ENCODE results near the gene FERMT3.

Gene FERMT3

DNA sequence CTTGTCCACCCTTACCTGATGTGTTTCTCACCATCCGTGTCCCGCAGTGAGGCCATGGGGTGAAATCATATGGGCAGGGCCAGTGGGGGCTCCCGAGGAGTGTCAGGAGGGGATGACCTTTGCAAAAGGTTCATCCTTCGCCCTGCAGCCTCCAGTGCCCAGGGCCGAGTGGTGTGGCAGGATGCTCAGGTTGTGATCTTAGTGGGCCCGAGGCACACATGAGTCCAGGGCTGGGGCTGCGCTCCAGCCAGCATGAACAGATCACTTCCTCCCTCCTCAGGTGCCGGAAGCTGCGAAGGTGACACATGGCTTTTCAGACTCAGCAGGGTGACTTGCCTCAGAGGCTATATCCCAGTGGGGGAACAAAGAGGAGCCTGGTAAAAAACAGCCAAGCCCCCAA, 31.6 kb downstream of the FERMT3 start:
- no peak for DNase-seq
- peaks cover 0 to 22% (median 16%) of the 10 kb centered on the region in 4 experiments for H3K36me3 ChIP-seq (ENCODE audit: control insufficient read depth in 4 of 4, insufficient read depth in 4 of 4, low read length in 3 of 4)
- H3K27me3 ChIP-seq (replicated peaks in 2 of 5; ENCODE audit: control insufficient read depth in 4 of 5, insufficient read depth in 5 of 5, low read length in 4 of 5) = no peaks in the 10 kb centered on the region
- H3K9me3 ChIP-seq (ENCODE audit: control extremely low read depth in 1 of 5, control insufficient read depth in 4 of 5, insufficient read depth in 2 of 5, low read depth in 1 of 5, low read length in 4 of 5) = no peaks in the 10 kb centered on the region
- no peak overlapping the region for H3K27ac ChIP-seq (ENCODE audit: insufficient read depth in 1 of 2, low read depth in 1 of 2, low read length in 2 of 2, poor library complexity in 1 of 2, severe bottlenecking in 2 of 2)
- ChIA-PET POLR2A (no interaction called here), CTCF (interaction anchor here (1.1 to 2.8 kb wide), 3 partner anchors 21 to 33 kb away, joined by 4 to 15 read pairs (median 7); partner anchors contain the start of gene FERMT3)
- no peak overlapping the region for H3K4me3 ChIP-seq (ENCODE audit: control insufficient read depth in 1 of 7, extremely low read depth in 1 of 7, insufficient read depth in 4 of 7, low read depth in 2 of 7, low read length in 6 of 7)
- peaks cover 4 to 47% (median 42%) of the 10 kb centered on the region in 4 experiments for H3K4me1 ChIP-seq (ENCODE audit: control extremely low read depth in 1 of 4, control insufficient read depth in 4 of 4, insufficient read depth in 4 of 4, low read length in 3 of 4)
- WGBS (ENCODE audit: insufficient coverage) = 97% methylated on average over 6 of the region's 9 CpGs

DNA sequence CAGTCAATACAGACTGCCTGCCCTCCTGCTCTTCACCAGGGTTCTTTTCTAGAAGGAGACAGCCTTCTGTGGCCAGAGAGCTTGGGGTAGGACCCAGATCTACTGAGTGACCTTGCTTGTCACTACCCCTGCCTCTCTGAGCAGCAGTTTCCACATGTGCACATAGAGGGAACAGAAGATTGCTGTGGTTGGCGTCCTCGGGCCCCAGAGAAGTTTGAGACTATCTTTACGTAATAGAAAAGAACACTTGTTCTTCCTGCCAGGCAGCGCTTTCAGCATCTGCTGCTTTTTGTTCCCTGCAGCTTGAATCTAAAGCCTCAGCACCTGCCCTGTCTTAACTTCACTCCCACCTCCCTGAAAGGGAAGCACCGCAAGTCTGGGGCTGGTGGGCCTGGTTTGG, 32.5 kb downstream of the FERMT3 start:
- H3K36me3 ChIP-seq (ENCODE audit: control insufficient read depth in 4 of 4, insufficient read depth in 4 of 4, low read length in 3 of 4) = peaks cover 0 to 31% (median 25%) of the 10 kb centered on the region in 4 experiments
- peaks cover 4 to 51% (median 44%) of the 10 kb centered on the region in 4 experiments for H3K4me1 ChIP-seq (ENCODE audit: control extremely low read depth in 1 of 4, control insufficient read depth in 4 of 4, insufficient read depth in 4 of 4, low read length in 3 of 4)
- ChIA-PET POLR2A (no interaction called here), CTCF (interaction anchor here (0.8 to 2.1 kb wide), 5 partner anchors 11 to 33 kb away, joined by 3 to 15 read pairs (median 4); partner anchors contain the start of gene FERMT3)
- WGBS (ENCODE audit: insufficient coverage) = 95% methylated on average over 4 of the region's 5 CpGs
- H3K9me3 ChIP-seq (ENCODE audit: control extremely low read depth in 1 of 5, control insufficient read depth in 4 of 5, insufficient read depth in 2 of 5, low read depth in 1 of 5, low read length in 4 of 5) = no peaks in the 10 kb centered on the region
- no peak overlapping the region for H3K27ac ChIP-seq (ENCODE audit: insufficient read depth in 1 of 2, low read depth in 1 of 2, low read length in 2 of 2, poor library complexity in 1 of 2, severe bottlenecking in 2 of 2)
- no peaks in the 10 kb centered on the region for H3K27me3 ChIP-seq (replicated peaks in 2 of 5; ENCODE audit: control insufficient read depth in 4 of 5, insufficient read depth in 5 of 5, low read length in 4 of 5)
- DNase-seq = no peak
- H3K4me3 ChIP-seq (ENCODE audit: control insufficient read depth in 1 of 7, extremely low read depth in 1 of 7, insufficient read depth in 4 of 7, low read depth in 2 of 7, low read length in 6 of 7) = no peak overlapping the region

DNA sequence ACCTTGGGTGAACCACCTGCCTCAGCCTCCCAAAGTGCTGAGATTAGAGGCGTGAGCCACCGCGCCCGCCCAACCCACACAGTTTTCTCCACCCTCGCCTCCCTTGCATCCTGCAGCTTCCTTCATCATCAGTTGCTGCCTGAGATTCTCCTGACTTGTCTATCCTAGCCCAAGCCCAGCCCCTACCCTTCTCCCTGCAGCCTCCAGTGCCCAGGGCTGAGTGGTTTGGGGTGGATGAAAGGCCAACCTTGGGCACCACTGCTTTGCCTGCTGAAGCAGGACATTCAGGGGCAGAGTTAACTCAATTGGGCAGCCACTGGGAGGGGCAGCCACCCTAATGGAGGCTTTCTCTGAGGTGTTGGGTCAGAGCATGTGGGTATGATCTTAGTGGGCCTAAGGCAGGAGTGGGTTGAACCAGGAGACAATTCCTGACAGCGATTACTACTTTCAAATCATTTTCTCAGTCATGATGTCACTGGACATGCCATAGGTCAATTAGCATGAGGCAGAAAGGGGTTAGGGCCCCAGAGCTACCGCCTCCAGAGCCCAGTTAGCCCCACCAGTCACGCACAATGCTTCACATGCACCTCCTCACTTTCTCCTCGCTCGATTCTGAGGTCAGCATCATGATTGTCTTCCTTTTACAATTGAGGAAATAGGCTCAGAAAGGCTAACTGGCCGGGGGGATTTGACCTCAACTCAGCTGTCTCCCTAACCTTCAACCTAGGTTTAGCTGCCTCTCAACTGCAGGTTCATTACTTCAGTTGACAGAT, 33.3 kb downstream of the FERMT3 start:
- Histone ChIP-seq H3K27ac (ENCODE audit: insufficient read depth in 1 of 2, low read depth in 1 of 2, low read length in 2 of 2, poor library complexity in 1 of 2, severe bottlenecking in 2 of 2) (peak overlapping the region; percentile 96 to 97), H3K27me3 (replicated peaks in 2 of 5; ENCODE audit: control insufficient read depth in 4 of 5, insufficient read depth in 5 of 5, low read length in 4 of 5) (no peaks in the 10 kb centered on the region), H3K36me3 (ENCODE audit: control insufficient read depth in 4 of 4, insufficient read depth in 4 of 4, low read length in 3 of 4) (peaks cover 0 to 35% (median 28%) of the 10 kb centered on the region in 4 experiments), H3K9me3 (ENCODE audit: control extremely low read depth in 1 of 5, control insufficient read depth in 4 of 5, insufficient read depth in 2 of 5, low read depth in 1 of 5, low read length in 4 of 5) (no peaks in the 10 kb centered on the region), H3K4me3 (ENCODE audit: control insufficient read depth in 1 of 7, extremely low read depth in 1 of 7, insufficient read depth in 4 of 7, low read depth in 2 of 7, low read length in 6 of 7) (peak overlapping the region in 5 of 7 experiments; percentile 63 to 91 (median 85)), H3K4me1 (ENCODE audit: control extremely low read depth in 1 of 4, control insufficient read depth in 4 of 4, insufficient read depth in 4 of 4, low read length in 3 of 4) (peaks cover 4 to 56% (median 49%) of the 10 kb centered on the region in 4 experiments)
- ChIA-PET POLR2A (interaction anchor here (0.5 to 7.6 kb wide), 3 partner anchors 32 to 43 kb away, joined by 3 to 74 read pairs (median 4); partner anchors contain the start of gene FERMT3), CTCF (interaction anchor here (1.2 to 1.5 kb wide), 2 partner anchors 10 to 33 kb away, joined by 3 to 5 read pairs; partner anchors contain the start of gene FERMT3)
- 77% methylated on average over 11 of the region's 11 CpGs for WGBS (ENCODE audit: insufficient coverage)
- peak in 2 of 3 donors; percentile 59 to 68 for DNase-seq

DNA sequence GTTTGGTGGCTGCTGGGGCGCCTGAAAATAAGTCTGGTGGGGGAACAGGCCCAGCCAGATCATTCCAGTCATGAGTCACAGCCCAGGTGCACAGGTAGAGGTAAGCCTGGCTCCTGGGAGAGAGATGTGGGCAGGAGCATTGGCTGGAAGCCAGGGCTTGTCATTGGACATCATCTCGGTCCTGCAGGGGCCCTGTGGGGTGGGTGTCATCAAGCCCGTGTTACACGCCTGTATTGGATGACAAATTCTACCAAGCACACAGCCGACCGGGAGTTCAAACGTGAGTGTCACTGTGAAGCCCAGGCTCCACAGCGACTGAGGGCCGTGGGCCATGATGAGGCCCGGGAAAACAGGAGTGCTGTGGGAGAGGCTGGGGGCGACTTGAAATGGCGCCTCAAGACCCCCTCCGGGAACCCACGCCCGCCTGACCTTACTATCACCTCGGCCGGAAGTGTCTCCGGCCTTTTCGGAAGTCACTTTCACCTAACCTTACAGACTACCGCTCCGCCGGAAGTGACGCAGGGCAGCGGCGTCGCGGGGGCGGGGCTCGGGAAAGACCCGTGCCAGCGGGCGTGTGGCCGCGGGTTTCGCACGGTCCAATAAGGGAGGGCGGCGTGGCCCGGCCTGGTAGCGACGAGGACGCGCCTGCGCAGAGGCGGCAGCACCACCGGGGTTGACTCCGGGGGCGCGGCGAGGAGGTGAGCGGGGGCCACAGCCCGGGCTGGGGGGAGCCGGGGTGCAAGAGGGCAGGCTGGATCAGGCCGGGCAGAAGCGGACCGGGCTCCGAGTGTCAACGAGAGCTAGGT, 34.1 kb downstream of the FERMT3 start, which contains the start of gene FKBP2:
FKBP2 (plus strand) TSS at position 661 of the 806 bp plus-strand sequence. CDS start 1,293 bp downstream, outside the sequence.
- peaks cover 0 to 37% (median 28%) of the 10 kb centered on the region in 4 experiments for H3K36me3 ChIP-seq (ENCODE audit: control insufficient read depth in 4 of 4, insufficient read depth in 4 of 4, low read length in 3 of 4)
- H3K4me3 ChIP-seq (ENCODE audit: control insufficient read depth in 1 of 7, extremely low read depth in 1 of 7, insufficient read depth in 4 of 7, low read depth in 2 of 7, low read length in 6 of 7) = peak within 1 kb of the TSS; percentile 69 to 91 (median 85)
- H3K4me1 ChIP-seq (ENCODE audit: control extremely low read depth in 1 of 4, control insufficient read depth in 4 of 4, insufficient read depth in 4 of 4, low read length in 3 of 4) = peaks cover 4 to 56% (median 49%) of the 10 kb centered on the region in 4 experiments
- ChIA-PET CTCF (interaction anchor here (0.6 to 12.2 kb wide), 7 partner anchors 17 to 534 kb away, joined by 3 to 177 read pairs (median 4); partner anchors contain the start of gene FERMT3), POLR2A (interaction anchor here (0.6 to 7.6 kb wide), 11 partner anchors 9 to 150 kb away, joined by 3 to 74 read pairs (median 3); partner anchors contain the start of genes DNAJC4, FERMT3, PRDX5 and TRMT112)
- 2% methylated on average over 46 of the region's 58 CpGs for WGBS (ENCODE audit: insufficient coverage)
- no peaks in the 10 kb centered on the region for H3K27me3 ChIP-seq (replicated peaks in 2 of 5; ENCODE audit: control insufficient read depth in 4 of 5, insufficient read depth in 5 of 5, low read length in 4 of 5)
- H3K9me3 ChIP-seq (ENCODE audit: control extremely low read depth in 1 of 5, control insufficient read depth in 4 of 5, insufficient read depth in 2 of 5, low read depth in 1 of 5, low read length in 4 of 5) = no peaks in the 10 kb centered on the region
- DNase-seq = peak; percentile 96 to 98 (median 98)
- peak within 1 kb of the TSS; percentile 96 to 97 for H3K27ac ChIP-seq (ENCODE audit: insufficient read depth in 1 of 2, low read depth in 1 of 2, low read length in 2 of 2, poor library complexity in 1 of 2, severe bottlenecking in 2 of 2)

DNA sequence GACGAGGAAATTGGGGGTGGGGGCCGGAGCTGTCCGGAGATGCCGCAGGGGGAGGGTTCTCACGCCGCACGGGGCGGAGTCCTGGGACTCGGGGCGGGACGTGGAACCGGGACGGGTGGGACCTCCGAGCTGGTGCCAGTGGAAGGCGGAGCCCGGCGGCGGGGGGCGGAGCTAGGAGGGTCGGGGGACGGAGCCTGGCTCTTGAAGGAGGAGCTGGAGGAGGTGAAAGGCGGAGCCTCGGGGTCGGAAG, 34.6 kb downstream of the FERMT3 start:
- Histone ChIP-seq H3K4me1 (ENCODE audit: control extremely low read depth in 1 of 4, control insufficient read depth in 4 of 4, insufficient read depth in 4 of 4, low read length in 3 of 4) (peaks cover 4 to 56% (median 50%) of the 10 kb centered on the region in 4 experiments), H3K27me3 (replicated peaks in 2 of 5; ENCODE audit: control insufficient read depth in 4 of 5, insufficient read depth in 5 of 5, low read length in 4 of 5) (no peaks in the 10 kb centered on the region), H3K36me3 (ENCODE audit: control insufficient read depth in 4 of 4, insufficient read depth in 4 of 4, low read length in 3 of 4) (peaks cover 0 to 37% (median 28%) of the 10 kb centered on the region in 4 experiments), H3K9me3 (ENCODE audit: control extremely low read depth in 1 of 5, control insufficient read depth in 4 of 5, insufficient read depth in 2 of 5, low read depth in 1 of 5, low read length in 4 of 5) (no peaks in the 10 kb centered on the region), H3K4me3 (ENCODE audit: control insufficient read depth in 1 of 7, extremely low read depth in 1 of 7, insufficient read depth in 4 of 7, low read depth in 2 of 7, low read length in 6 of 7) (peak overlapping the region; percentile 69 to 91 (median 85)), H3K27ac (ENCODE audit: insufficient read depth in 1 of 2, low read depth in 1 of 2, low read length in 2 of 2, poor library complexity in 1 of 2, severe bottlenecking in 2 of 2) (peak overlapping the region; percentile 96 to 97)
- ChIA-PET POLR2A (interaction anchor here (0.6 to 7.6 kb wide), 10 partner anchors 10 to 150 kb away, joined by 3 to 74 read pairs (median 3); partner anchors contain the start of genes DNAJC4, FERMT3, PRDX5 and TRMT112), CTCF (interaction anchor here (0.6 to 12.2 kb wide), 6 partner anchors 18 to 533 kb away, joined by 3 to 177 read pairs (median 4); partner anchors contain the start of gene FERMT3)
- no peak for DNase-seq
- 0% methylated on average over 18 of the region's 24 CpGs for WGBS (ENCODE audit: insufficient coverage)

DNA sequence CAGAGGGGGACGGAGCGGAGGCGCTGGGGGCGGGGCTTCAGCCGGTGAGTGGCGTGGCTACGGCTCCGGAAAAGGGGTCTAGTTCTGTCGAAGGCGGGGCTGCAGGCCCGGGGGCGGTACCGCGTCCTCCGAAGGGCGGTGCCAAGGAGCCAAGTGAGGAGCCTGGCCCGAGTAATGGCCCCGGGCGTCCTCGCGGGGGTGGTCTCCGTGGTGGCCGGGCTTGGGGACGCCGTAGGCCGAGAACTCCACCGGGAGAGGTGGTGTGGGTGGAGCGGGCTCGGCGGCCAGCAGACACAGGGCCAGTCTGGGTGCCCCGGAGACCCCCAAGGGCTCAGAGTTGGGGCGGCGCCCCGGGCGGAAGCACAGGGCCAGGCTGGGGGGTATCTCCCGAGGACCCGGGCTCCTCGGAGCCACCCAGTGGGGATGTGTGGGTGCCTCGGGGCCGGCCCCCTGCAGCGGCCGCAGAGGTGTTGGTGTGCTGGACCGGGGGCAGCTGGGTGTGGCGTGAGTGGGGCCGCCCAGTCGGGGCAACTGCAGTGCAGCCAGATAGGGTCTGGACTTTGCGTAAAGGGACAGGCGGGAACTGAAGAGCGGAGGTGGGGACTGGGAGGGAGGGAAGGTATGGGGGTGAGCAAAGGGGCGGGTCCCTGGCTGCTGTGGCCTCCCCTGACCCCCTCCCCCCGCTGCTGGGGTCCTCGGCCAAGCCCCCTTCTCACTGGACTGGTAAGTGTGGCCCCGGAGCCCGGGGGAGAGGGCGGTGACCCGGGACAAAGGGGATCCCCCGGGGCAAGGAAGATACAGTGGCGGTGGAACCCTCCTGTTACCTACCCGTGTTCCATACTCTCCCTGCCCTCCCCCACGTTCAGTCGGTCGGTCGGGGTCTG, 35.2 kb downstream of the FERMT3 start:
- POLR2A ChIA-PET = interaction anchor here (0.6 to 7.6 kb wide), 10 partner anchors 10 to 151 kb away, joined by 3 to 74 read pairs (median 3); partner anchors contain the start of genes DNAJC4, FERMT3, PRDX5 and TRMT112
- DNase-seq = peak; percentile 98 to 99 (median 99)

More for the DNA sequence above, 35.2 kb downstream of the FERMT3 start:
- peak overlapping the region; percentile 69 to 91 (median 85) for H3K4me3 ChIP-seq (ENCODE audit: control insufficient read depth in 1 of 7, extremely low read depth in 1 of 7, insufficient read depth in 4 of 7, low read depth in 2 of 7, low read length in 6 of 7)
- no peaks in the 10 kb centered on the region for H3K9me3 ChIP-seq (ENCODE audit: control extremely low read depth in 1 of 5, control insufficient read depth in 4 of 5, insufficient read depth in 2 of 5, low read depth in 1 of 5, low read length in 4 of 5)
- peak overlapping the region; percentile 96 to 97 for H3K27ac ChIP-seq (ENCODE audit: insufficient read depth in 1 of 2, low read depth in 1 of 2, low read length in 2 of 2, poor library complexity in 1 of 2, severe bottlenecking in 2 of 2)
- CTCF ChIA-PET = interaction anchor here (0.6 to 12.2 kb wide), 9 partner anchors 10 to 533 kb away, joined by 3 to 177 read pairs (median 4); partner anchors contain the start of genes CATSPERZ, FERMT3 and PLCB3
- peaks cover 4 to 56% (median 50%) of the 10 kb centered on the region in 4 experiments for H3K4me1 ChIP-seq (ENCODE audit: control extremely low read depth in 1 of 4, control insufficient read depth in 4 of 4, insufficient read depth in 4 of 4, low read length in 3 of 4)
- H3K27me3 ChIP-seq (replicated peaks in 2 of 5; ENCODE audit: control insufficient read depth in 4 of 5, insufficient read depth in 5 of 5, low read length in 4 of 5) = no peaks in the 10 kb centered on the region
- H3K36me3 ChIP-seq (ENCODE audit: control insufficient read depth in 4 of 4, insufficient read depth in 4 of 4, low read length in 3 of 4) = peaks cover 0 to 37% (median 28%) of the 10 kb centered on the region in 4 experiments
- WGBS (ENCODE audit: insufficient coverage) = 0% methylated on average over 49 of the region's 63 CpGs
